IMR-90 (cell line): ENCODE measurements around the gene EPS8. TPM values are rescaled to one million over a fixed set of nuclear protein-coding genes. Genes with fewer than 3 reads are reported as not detected.

Source experiments
- ATAC-seq: fragments of 200-7000 bp; cut with Tn5 transposase; 2 replicates; pipeline ENCODE4 v1.9.1; 2020; ENCODE audit warnings: low read depth, mild to moderate bottlenecking, moderate library complexity
- BruUV-seq: library from RNA; stranded (reverse); fragments of 400-500 nt; replicated peaks from 2 replicates; lab custom pipeline; 2021; lab: Mats Ljungman, UMichigan
- CTCF ChIA-PET: fragments of 300-600 bp; formaldehyde crosslinking; extraction: SDS; loops from one replicate; lab custom pipeline; 2021; ENCODE audit warnings: antibody characterized with exemption; lab: Yijun Ruan, JAX
- POLR2A ChIA-PET: fragments of 300-600 bp; sonication (Branson Sonifier 250); formaldehyde crosslinking; loops from one replicate; lab custom pipeline; 2022; ENCODE audit warnings: antibody characterized with exemption; ENCODE audit not compliant: unreplicated experiment; lab: Charles Lee
- DNase-seq: peaks from one replicate; pipeline ENCODE4 v3.0.0; 2013
- H2AFZ ChIP-seq: replicated peaks from 2 replicates; pipeline ENCODE3; 2013; ENCODE audit warnings: low read length, mild to moderate bottlenecking; ENCODE audit not compliant: poor library complexity
- H2AK5ac ChIP-seq: 2 replicates; pipeline ENCODE4 v1.6.1; 2013; ENCODE audit warnings: low read depth, low read length, inconsistent platforms
- H2AK9ac ChIP-seq: replicated peaks from 2 replicates; pipeline ENCODE3; 2013; ENCODE audit warnings: mild to moderate bottlenecking, low read depth, low read length, moderate library complexity; ENCODE audit not compliant: poor library complexity
- H2BK120ac ChIP-seq: 2 replicates; pipeline ENCODE4 v1.6.1; 2013; ENCODE audit warnings: low read depth, low read length, inconsistent platforms
- H2BK15ac ChIP-seq: 3 replicates; pipeline ENCODE4 v1.6.1; 2013; ENCODE audit warnings: low read depth, low read length, inconsistent platforms
- H2BK20ac ChIP-seq: 2 replicates; pipeline ENCODE4 v1.6.1; 2013; ENCODE audit warnings: low read depth, mild to moderate bottlenecking, inconsistent platforms, low read length, moderate library complexity
- H2BK5ac ChIP-seq: 2 replicates; pipeline ENCODE4 v1.6.1; 2013; ENCODE audit warnings: mild to moderate bottlenecking, low read depth, low read length, inconsistent platforms; ENCODE audit not compliant: poor library complexity, severe bottlenecking
- H3K14ac ChIP-seq: replicated peaks from 2 replicates; pipeline ENCODE4 v1.6.1; 2013; ENCODE audit warnings: low read depth, low read length, inconsistent platforms
- H3K18ac ChIP-seq: 2 replicates; pipeline ENCODE4 v1.6.1; 2013; ENCODE audit warnings: low read depth, low read length, control low read depth
- H3K23ac ChIP-seq: 2 replicates; pipeline ENCODE4 v1.6.1; 2013; ENCODE audit warnings: low read depth, low read length, inconsistent platforms
- H3K27ac ChIP-seq: 2 replicates; pipeline ENCODE4 v1.5.1; 2013; ENCODE audit warnings: mild to moderate bottlenecking, control low read depth, low read length; ENCODE audit not compliant: insufficient read depth
- H3K27me3 ChIP-seq: 2 replicates; pipeline ENCODE4 v1.6.1; 2013; ENCODE audit warnings: low read length; ENCODE audit not compliant: control insufficient read depth, insufficient read depth
- H3K36me3 ChIP-seq: 2 replicates; pipeline ENCODE4 v1.6.1; 2013; ENCODE audit warnings: low read length, mixed read lengths; ENCODE audit not compliant: control insufficient read depth, insufficient read depth
- H3K4ac ChIP-seq: 2 replicates; pipeline ENCODE4 v1.6.1; 2013; ENCODE audit warnings: low read depth, low read length, inconsistent platforms
- H3K4me1 ChIP-seq: 2 replicates; pipeline ENCODE4 v1.6.1; 2013; ENCODE audit warnings: low read length, mixed read lengths; ENCODE audit not compliant: control insufficient read depth, insufficient read depth
- H3K4me2 ChIP-seq: 2 replicates; pipeline ENCODE4 v1.6.1; 2013; ENCODE audit warnings: low read depth, mild to moderate bottlenecking, control low read depth, low read length, moderate library complexity
- H3K4me3 ChIP-seq: 2 replicates; pipeline ENCODE4 v1.5.1; 2013; ENCODE audit warnings: low read depth, mild to moderate bottlenecking, control low read depth, low read length, moderate library complexity; ENCODE audit not compliant: insufficient read depth
- H3K56ac ChIP-seq: 2 replicates; pipeline ENCODE4 v1.6.1; 2013; ENCODE audit warnings: low read length, inconsistent platforms; ENCODE audit not compliant: insufficient read depth; ENCODE audit errors: extremely low read depth
- H3K79me1 ChIP-seq, 2 experiments: 2 replicates each; pipeline ENCODE4 v1.6.1; 2013; ENCODE audit warnings: low read length in 2 of 2, inconsistent platforms in 1 of 2, low read depth in 1 of 2
- H3K9ac ChIP-seq: 2 replicates; pipeline ENCODE4 v1.6.1; 2013; ENCODE audit warnings: low read depth, low read length, control low read depth
- H3K9me1 ChIP-seq: 2 replicates; pipeline ENCODE4 v1.6.1; 2013; ENCODE audit warnings: low read length, inconsistent platforms; ENCODE audit not compliant: insufficient read depth
- H3K9me3 ChIP-seq: 2 replicates; pipeline ENCODE4 v1.6.1; 2013; ENCODE audit warnings: low read length; ENCODE audit not compliant: control insufficient read depth, insufficient read depth
- H4K20me1 ChIP-seq: 2 replicates; pipeline ENCODE4 v1.6.1; 2013; ENCODE audit warnings: low read length, inconsistent platforms; ENCODE audit not compliant: insufficient read depth
- H4K5ac ChIP-seq: 2 replicates; pipeline ENCODE4 v1.6.1; 2013; ENCODE audit warnings: mild to moderate bottlenecking, low read depth, low read length, control low read depth
- H4K8ac ChIP-seq, 2 experiments: 2 replicates each; pipeline ENCODE4 v1.6.1; 2013; ENCODE audit warnings: low read depth in 2 of 2, low read length in 2 of 2, control low read depth in 1 of 2, inconsistent platforms in 1 of 2
- H4K91ac ChIP-seq: 2 replicates; pipeline ENCODE4 v1.6.1; 2013; ENCODE audit warnings: low read depth, low read length, inconsistent platforms; ENCODE audit not compliant: insufficient read depth
- CEBPB ChIP-seq: IDR thresholded peaks from 2 replicates; pipeline ENCODE4 v1.6.1; 2012; ENCODE audit warnings: low read depth, low read length, improper control_type of control experiment
- WGBS, 2 experiments: methylation state at CpG; one replicate each; pipeline versions ENCODE4 v1.1.5 to v1.1.7; 2013; ENCODE audit warnings: missing lambda C conversion rate in 2 of 2; ENCODE audit not compliant: insufficient read length in 1 of 2; ENCODE audit errors: extremely low coverage in 2 of 2; 5-methylcytosine and 5-hydroxymethylcytosine counted together
- dilution Hi-C: fragments of 300-500 bp; cut with HindIII; formaldehyde crosslinking; loops from one replicate; pipeline ENCODE4 v1.14.3; 2018; ENCODE audit warnings: low sequenced_read_pairs; ENCODE audit not compliant: unreplicated experiment
- in situ Hi-C: fragments of 300-500 bp; cut with MboI; formaldehyde crosslinking; loops from 3 replicates; pipeline ENCODE4 v1.14.3; 2019; ENCODE audit warnings: low sequenced_read_pairs, inconsistent platforms, mixed read lengths
- intact Hi-C: fragments of 100-400 bp; cut with micrococcal nuclease; formaldehyde crosslinking; loops from 2 replicates; pipeline ENCODE4 v1.10.0; 2022
- polyA plus RNA-seq, 3 experiments: library from polyadenylated mRNA; depleted of rRNA; stranded (reverse); fragments of >200 nt; gene quantifications; 2 replicates each; pipeline ENCODE4 v1.2.3, GENCODE V29; 2012; ENCODE audit warnings: low replicate concordance in 1 of 3
- total RNA-seq: library from RNA; depleted of rRNA; stranded (reverse); fragments of >200 nt; gene quantifications from 2 replicates; pipeline ENCODE4 v1.2.3, GENCODE V29; 2012
- TF ChIP-seq, protein P1 (sequence below): conservative IDR thresholded peaks from 2 replicates; pipeline ENCODE4 v1.5.1; 2012; ENCODE audit warnings: mild to moderate bottlenecking, low read depth, low read length, improper control_type of control experiment

Gene EPS8
- total and polyA plus RNA-seq, 2 of the 4 experiments (the other 2 are of a cell fraction) = 45.1 to 104 TPM

DNA sequence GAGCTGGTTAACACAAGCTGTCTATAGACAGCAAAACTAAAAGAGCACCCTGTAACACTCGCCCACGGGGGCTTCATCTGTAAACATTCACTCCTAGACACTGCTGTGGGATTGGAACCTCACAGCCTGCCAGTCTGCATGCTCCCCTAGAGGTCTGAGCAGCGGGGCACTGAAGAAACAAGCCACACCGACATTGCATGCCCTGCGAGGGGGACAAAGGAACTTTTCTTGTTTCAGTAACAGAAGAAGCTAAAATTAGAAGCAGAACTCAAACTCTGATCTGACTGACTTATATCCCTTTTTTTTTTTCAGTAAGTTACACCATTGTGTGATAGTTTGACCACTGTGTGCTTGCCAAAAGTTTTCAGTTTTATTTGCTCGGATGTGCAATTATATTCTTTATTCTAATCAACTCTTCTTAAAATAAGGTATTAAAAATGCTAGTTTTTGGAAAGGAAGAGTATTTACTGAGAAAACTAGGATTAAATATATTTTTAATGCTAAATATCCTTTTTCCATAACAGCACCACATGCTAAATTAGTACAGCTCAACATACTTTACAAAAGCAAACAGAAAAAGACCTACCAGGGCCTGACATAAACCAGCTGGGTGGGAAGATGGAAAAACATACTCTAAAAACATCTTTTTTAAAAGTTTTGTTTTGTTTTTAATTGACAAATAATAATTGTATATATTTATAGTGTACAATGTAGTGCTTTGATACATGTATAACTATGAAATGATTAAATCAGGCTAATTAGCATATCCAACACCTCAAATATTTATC, 100.2 kb downstream of the EPS8 start:
- peak overlapping the region; percentile 53; the same call in 1 of the 2 replicates for H3K18ac ChIP-seq
- ChIA-PET POLR2A (no interaction called here), CTCF (interaction anchor here (0.6 to 1.6 kb wide), 5 partner anchors 16 to 841 kb away, joined by 3 to 5 read pairs (median 3); no protein-coding TSS in a partner anchor)
- no peak overlapping the region for H3K56ac ChIP-seq
- in situ Hi-C loops (no loop called here), intact Hi-C loops (no loop called here), dilution Hi-C loops (no loop called here)
- no peak overlapping the region for H4K91ac ChIP-seq
- DNase-seq (no peak), ATAC-seq (no peak)
- no peak overlapping the region for H3K4me3 ChIP-seq
- peak overlapping the region; percentile 32; the same call in 1 of the 2 replicates for H3K9ac ChIP-seq
- peak overlapping the region; percentile 27; the same call in 1 of the 2 replicates for H3K14ac ChIP-seq
- H2AFZ ChIP-seq = no peak overlapping the region
- no peak overlapping the region; the same call in 1 of the 2 replicates for H2BK20ac ChIP-seq
- H4K8ac ChIP-seq = peak overlapping the region in 1 of 2 experiments; percentile 32; a peak in 1 of 4 replicates
- no peak overlapping the region for H2AK9ac ChIP-seq
- H3K9me1 ChIP-seq = peaks cover 8% of the 10 kb centered on the region
- no peaks in the 10 kb centered on the region for H4K20me1 ChIP-seq
- H3K4ac ChIP-seq = peak overlapping the region; percentile 32; the same call in 1 of the 2 replicates
- H3K23ac ChIP-seq = no peak overlapping the region; the same call in 1 of the 2 replicates
- peak overlapping the region; percentile 38 for H4K5ac ChIP-seq
- peaks cover 24 to 58% of the 10 kb centered on the region in 2 experiments for H3K79me1 ChIP-seq
- 33% methylated on average over 1 of the region's 6 CpGs; no CpG with 5 or more reads in 1 of the 2 experiments for WGBS, 2 experiments
- BruUV-seq = no TSS peak
- H3K9me3 ChIP-seq = no peaks in the 10 kb centered on the region
- peak overlapping the region; percentile 74 for H3K4me2 ChIP-seq
- 0 out of 2 replicates have a peak overlapping the region, but pooled peaks have one; percentile 4 for H2BK120ac ChIP-seq
- H2AK5ac ChIP-seq = no peak overlapping the region
- H3K27ac ChIP-seq = peak overlapping the region; percentile 82; the same call in 1 of the 2 replicates
- TF ChIP-seq, protein P1, sequence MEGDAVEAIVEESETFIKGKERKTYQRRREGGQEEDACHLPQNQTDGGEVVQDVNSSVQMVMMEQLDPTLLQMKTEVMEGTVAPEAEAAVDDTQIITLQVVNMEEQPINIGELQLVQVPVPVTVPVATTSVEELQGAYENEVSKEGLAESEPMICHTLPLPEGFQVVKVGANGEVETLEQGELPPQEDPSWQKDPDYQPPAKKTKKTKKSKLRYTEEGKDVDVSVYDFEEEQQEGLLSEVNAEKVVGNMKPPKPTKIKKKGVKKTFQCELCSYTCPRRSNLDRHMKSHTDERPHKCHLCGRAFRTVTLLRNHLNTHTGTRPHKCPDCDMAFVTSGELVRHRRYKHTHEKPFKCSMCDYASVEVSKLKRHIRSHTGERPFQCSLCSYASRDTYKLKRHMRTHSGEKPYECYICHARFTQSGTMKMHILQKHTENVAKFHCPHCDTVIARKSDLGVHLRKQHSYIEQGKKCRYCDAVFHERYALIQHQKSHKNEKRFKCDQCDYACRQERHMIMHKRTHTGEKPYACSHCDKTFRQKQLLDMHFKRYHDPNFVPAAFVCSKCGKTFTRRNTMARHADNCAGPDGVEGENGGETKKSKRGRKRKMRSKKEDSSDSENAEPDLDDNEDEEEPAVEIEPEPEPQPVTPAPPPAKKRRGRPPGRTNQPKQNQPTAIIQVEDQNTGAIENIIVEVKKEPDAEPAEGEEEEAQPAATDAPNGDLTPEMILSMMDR = no peak
- TF ChIP-seq CEBPB = no peak
- H2BK5ac ChIP-seq = no peak overlapping the region
- H3K36me3 ChIP-seq = no peaks in the 10 kb centered on the region
- peaks cover 17% of the 10 kb centered on the region for H3K4me1 ChIP-seq
- no peaks in the 10 kb centered on the region for H3K27me3 ChIP-seq
- no peak overlapping the region; the same call in 2 of the 3 replicates for H2BK15ac ChIP-seq
